NT2/D1 (cell line): ENCODE results near the gene LRRIQ4.

Source experiments
- SUZ12 ChIP-seq: IDR thresholded peaks from 2 replicates; pipeline ENCODE4 v1.6.1; 2011; ENCODE audit not compliant: insufficient read length, insufficient read depth; ENCODE audit errors: extremely low read depth
- ZNF274 ChIP-seq: IDR thresholded peaks from 2 replicates; pipeline ENCODE4 v1.6.1; 2011; ENCODE audit warnings: mild to moderate bottlenecking, low read depth, low read length

DNA sequence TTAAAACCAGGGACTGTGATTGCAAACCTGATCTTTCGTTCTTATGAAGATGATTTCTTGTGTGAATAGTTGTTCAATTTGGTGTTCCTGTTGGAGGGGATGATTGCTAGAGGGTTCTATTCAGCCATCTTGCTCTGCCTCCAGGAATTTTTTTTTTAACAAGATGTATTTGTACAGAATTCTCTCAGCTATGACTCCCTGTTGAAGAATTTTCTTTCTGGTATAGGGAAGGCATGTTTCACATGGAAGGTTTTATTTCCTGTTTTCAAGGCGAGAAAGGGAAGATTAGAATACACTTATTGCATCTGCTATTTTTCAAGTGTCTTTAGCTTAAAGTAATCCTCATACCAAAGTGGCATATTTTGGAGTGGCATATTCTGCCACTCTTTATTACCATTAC, 5.6 kb downstream of the LRRIQ4 start:
- no peak for TF ChIP-seq ZNF274
- no peak for TF ChIP-seq SUZ12
